Kidney capillary endothelial cell (primary cell): ENCODE measurements around the gene NEDD4.

ENCODE experiments used
- DNase-seq: peaks from one replicate; pipeline ENCODE4 v3.0.0-alpha.2; 2018; ENCODE audit warnings: low spot score

The NEDD4 gene

GRCh38 chr15:55778932-55779331, 214.5 kb downstream of the NEDD4 start:
- DNase-seq, result no peak
